AG20443 (cell line): ENCODE results near the gene ULBP2.
"Not testable (repeated sequence)": the region's sequence is repeated elsewhere in the genome, so short reads cannot be mapped to it uniquely, and the experiment has no call there.

Experiments used
- DNase-seq: peaks from one replicate; pipeline ENCODE4 v3.0.0; 2012; ENCODE audit warnings: low spot score, mixed read lengths

ULBP2 gene

DNA sequence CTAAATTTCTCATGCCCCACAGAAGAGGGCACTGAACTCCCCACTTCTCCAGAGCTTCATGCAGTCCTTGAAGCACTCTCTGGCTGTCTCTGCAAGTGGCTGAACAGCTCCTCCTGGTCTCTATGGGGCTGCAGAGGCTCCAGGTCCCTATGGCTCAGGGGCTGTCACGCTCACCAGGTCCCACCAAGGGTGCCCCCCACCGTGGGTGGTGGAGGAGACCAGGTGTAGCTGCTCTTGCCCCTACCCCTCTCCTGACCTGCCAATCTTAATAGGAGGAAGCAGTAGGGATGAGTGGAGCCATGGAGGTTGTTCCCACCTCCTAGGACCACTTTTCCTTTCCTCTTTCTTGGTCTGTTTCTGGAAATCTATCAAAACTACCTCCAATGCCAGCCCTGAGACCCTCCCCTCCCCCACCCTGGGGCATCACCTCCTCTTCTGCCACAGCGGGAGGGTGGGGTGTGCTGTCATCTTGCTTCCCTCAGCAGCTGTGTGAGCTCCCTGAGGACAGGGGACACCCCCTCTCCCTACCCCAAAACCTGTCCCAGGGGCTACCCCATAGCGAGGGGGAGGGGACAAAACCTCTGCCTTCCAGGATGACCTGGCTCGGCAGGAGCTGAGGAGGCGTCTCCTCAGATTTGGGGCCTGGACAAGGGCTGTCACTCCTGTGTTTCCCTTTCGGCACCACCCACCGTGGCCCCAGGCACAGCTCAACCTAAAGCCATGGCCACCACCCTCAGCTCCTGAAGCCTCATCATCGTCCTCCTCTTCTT is 31.9 kb upstream of the ULBP2 start:
- no peak for DNase-seq

GRCh38 chr6:149910721-149911151 is 31.1 kb upstream of the ULBP2 start:
- DNase-seq: no peak

DNA sequence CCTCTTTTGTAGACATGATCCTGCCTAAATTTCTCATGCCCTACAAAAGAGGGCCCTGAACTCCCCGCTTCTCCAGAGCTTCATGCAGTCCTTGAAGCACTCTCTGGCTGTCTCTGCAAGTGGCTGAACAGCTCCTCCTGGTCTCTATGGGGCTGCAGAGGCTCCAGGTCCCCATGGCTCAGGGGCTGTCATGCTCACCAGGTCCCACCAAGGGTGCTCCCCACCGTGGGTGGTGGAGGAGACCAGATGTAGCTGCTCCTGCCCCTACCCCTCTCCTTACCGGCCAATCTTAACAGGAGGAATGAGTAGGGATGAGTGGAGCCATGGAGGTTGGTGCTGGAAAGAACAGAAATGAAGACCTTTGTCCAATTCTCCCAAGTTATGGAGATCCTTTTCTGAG is 29.1 kb upstream of the ULBP2 start:
- not testable (repeated sequence) for DNase-seq

- no peak for DNase-seq
Measured at GRCh38 chr6:149913085-149913484, 28.7 kb upstream of the ULBP2 start.

- DNase-seq: no peak
Measured at GRCh38 chr6:149913540-149914240, 28.1 kb upstream of the ULBP2 start.

- DNase-seq: no peak
Measured at GRCh38 chr6:149915970-149916865, 25.6 kb upstream of the ULBP2 start.

DNA sequence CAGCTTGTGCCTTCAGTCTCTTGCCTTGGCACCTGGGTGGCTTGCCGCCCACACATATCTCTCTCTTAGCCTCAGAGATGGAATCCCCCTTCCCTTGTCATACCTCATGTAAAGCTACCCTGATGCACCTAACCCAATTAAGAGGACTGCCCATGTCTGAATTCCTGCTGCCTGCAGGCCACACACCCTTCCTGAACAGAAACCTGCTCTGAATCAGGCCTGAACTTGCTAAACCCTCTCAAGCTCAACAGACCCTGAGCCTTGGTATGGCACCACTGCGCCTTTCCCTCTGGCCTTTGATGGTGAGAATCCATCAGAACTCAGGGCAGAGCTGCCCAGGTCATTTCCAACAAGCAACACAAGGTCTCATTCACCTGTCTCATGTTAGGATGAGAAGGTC is 24.1 kb upstream of the ULBP2 start:
- no peak for DNase-seq

- DNase-seq: no peak
Measured at GRCh38 chr6:149918151-149918905, 23.5 kb upstream of the ULBP2 start.

DNA sequence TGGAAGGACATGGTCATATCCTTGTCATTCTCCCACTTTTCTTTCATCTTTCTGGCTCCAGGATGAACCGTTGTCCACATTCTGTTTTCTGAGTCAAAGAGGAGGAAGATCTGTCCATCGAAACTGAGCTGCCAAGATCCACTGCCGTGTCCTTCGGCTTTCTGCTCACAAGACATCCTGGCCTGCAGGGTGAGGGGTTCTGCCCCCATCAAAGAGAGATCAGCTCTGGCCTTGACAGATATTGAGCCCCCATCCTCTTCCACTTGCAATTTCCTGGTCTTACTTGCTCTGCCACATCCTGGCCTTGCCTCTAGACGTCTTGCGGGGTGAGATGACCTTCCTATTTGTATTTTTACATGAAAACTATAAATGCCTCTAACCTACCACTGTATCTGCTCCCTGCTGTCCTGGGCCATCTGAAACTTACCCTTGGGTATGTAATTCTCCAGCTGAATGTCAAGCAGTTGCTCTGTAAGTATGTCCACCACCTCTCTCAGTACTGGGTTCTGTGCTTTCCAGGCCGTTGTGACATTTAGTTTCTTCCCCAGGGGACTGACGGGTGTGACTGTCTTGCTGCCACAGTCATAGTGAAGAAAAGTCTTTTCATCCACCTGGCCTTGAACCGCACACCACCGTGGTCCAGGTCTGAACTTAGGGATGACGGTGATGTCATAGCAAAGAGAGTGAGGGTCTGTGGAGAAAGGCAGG is 22.5 kb upstream of the ULBP2 start:
- not testable (repeated sequence) for DNase-seq

DNA sequence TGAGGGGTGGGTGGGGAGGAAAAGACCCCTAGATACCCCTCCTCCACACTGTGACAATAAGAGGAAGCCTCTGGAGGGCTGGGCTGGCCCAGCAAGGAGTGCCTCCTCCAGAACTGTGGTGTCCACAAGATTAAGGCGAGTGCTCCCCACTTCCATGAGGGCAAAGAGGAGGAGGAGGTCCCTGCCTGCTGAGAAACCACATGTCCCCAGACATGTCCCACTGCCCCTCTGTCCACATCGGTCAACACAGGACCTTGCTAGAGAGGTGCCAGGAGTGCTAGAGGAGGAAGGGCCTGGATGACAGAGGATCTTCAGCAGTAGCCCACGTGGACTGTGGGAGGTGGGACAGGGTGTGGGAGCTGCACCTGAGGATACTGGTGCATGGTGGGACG is 22.0 kb upstream of the ULBP2 start:
- no peak for DNase-seq

- no peak for DNase-seq
Measured at GRCh38 chr6:149921361-149921760, 20.5 kb upstream of the ULBP2 start.

DNA sequence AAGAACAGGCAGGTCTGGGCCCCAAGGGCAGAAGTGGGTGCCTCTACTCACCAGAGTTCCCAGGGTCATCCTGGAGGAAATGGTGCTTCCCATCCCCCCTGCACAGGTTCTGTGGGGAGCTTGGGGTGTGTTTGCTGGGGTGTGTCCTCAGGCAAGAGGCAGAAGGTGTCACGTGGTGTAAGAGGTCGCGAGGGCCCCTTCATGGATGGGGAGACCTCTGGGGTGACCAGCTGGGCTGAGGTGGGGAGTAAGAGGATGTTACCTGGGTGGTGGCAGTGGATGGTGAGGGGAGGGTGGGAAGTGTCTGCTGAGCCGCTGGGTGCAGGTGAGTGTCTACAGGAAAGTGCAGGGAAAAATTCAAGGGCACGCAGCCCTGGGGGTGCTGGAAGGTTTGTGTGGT is 19.7 kb upstream of the ULBP2 start:
- not testable (repeated sequence) for DNase-seq

- peak; percentile 96 for DNase-seq
Measured at GRCh38 chr6:149922642-149923326, 19.0 kb upstream of the ULBP2 start, which contains the start of gene RAET1G. Gene RAET1G, minus strand, starts transcription at chr6:149923121. Its CDS starts 111 bp downstream, at chr6:149923010.

DNA sequence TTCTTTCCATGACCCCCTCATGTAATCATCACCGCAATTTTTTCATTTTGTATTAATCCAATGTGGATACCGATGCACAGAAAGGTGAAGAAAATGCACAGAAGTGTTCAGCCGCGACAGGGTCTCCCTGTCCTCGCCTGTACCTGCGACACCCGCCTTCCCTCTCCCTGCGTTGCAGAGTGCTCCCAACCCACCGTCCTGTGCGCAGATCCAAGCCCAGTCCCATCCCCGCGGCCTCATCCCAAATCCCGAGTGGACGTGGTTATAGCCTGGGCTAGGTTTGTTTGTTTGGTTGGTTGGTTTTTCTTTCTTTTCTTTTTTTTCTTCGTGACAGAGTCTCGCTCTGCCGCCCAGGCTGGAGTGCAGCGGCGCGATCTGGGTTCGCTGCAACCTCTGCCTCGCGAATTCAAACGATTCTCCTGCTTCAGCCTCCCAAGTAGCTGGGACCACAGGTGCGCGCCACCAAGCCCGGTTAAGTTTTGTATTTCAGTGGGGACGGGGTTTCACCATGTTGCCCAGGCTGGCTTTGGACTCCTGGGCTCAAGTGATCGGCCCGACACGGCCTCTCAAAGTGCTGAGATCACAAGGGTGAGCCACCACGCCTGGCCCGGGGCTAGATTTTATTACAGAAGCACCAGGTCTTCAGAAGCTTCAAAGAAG is 18.4 kb upstream of the ULBP2 start:
- DNase-seq: no peak

GRCh38 chr6:149924206-149924932 is 17.4 kb upstream of the ULBP2 start:
- DNase-seq: no peak

GRCh38 chr6:149924933-149925252 is 16.9 kb upstream of the ULBP2 start:
- DNase-seq: no peak

- peak; percentile 25 for DNase-seq
Measured at GRCh38 chr6:149925253-149925973, 16.4 kb upstream of the ULBP2 start.

GRCh38 chr6:149925974-149926777 is 15.6 kb upstream of the ULBP2 start:
- DNase-seq: peak; percentile 75
